ENCODE results near the gene HECTD1.
"Not testable (repeated sequence)": the region's sequence is repeated elsewhere in the genome, so short reads cannot be mapped to it uniquely, and the experiment has no call there.

Gene HECTD1

DNA sequence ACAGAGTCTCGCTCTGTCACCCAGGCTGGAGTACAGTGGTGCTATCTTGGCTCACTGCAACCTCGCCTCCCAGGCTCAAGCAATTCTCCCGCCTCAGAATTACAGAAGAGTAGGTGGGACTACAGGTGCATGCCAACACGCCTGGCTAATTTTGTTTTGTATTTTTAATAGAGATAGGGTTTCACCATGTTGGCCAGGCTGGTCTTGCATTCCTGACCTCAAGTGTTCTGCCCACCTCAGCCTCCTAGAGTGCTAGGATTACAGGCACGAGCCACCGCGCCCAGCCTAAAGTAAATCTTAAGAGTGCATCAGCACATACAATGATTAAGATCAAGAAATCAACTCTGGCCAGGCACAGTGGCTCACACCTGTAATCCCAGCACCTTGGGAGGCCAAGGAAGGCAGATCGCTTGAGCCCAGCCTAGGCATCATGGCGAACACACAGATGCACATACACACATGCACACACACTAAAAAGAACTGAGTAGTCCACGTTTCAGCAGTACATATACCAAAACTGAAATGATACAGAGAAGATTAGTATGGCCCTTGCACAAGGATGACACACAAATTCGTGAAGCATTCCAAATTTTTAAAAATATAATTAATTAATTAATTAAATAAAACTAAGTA, 65.0 kb downstream of the HECTD1 start:
- DNase-seq (no peak), ATAC-seq (no peak)

DNA sequence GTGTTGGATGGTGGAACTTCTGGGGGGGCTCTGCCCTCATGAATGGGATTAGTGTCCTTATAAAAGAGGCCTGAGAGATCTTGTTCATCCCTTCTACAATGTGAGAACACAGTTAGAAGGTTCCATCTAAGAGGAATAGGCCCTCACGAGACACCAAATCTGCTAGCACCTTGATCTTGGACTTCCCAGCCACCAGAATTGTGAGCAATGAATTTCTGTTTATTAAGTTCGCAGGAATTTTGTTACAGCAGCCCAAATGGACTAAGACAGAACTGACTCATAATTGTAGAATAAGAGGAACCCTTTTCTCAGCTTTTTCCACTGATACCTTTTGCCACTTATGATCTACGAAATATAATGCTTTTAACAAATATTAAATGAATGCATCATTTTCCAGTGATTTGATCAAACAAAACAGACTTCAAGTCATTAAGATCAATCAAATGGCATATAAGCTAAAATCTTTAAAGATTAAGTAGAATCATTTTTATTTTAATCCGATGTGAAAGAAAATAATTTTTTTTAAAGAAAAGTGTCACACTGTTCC, 68.2 kb downstream of the HECTD1 start:
- DNase-seq (no peak), ATAC-seq (no peak)

DNA sequence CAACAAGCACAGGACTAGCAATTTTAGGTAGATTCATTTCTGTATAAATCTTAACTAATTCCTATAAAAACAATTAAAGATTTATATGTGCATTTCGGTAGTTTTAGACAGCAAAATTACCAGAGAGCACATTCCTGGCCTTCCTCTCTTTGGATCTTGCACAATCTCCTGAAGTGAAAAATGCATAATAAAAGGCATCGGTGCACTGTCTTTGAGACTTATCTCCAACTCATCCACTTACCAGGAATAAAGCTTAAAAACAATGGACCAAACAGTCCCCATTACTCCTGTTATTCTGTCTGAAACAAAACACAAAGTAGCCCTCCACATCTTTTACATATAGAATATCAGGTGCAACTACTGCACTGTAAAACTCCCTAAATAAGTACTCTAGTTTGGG, 69.3 kb downstream of the HECTD1 start:
- DNase-seq (no peak), ATAC-seq (no peak)

DNA sequence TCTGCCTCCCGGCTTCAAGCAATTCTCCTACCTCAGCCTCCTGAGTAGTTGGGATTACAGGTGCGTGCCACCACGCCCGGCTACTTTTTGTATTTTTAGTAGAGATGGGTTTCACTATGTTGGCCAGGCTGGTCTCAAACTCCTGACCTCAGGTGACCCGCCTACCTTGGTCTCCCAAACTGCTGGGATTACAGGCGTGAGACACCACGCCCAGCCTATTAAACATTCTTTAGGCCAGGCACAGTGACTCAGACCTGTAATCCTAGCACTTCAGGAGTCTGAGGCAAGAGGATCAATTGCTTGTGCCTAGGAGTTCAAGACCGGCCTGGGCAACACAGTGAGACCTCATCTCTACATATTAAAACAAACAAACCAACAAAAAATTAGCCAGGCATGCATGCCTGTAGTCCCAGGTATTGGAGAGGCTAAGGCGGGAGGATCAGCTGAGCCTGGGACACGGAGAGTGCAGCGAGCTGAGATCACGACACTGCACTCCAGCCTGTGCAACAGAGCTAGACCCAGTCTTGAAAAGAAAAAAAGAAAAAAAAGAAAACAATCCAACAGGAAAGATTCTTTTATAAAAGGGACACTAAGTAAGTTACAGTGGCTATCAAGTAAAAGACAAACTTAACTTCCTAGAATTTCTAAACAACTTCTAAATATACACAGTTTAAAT, 70.2 kb downstream of the HECTD1 start:
- no peak for ATAC-seq
- no peak for DNase-seq

DNA sequence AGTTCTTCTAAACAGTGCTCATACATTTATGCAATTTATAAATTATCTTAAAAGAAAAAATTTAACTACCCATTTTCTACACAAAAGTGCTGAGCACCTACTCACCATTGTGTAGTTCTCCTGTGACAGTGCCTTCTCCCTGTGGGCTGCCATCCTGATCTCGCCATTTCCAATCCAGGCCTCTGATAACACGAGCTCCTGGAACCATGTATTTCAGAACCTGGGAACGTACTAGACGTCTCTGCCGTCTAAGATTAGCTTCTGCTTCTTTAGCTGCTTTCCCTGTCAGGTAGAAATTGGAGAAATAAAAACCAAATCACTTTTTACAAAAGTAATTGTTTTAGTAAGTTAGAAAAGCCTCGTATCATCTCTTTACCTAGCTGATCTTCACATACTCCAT, 74.5 kb downstream of the HECTD1 start:
- DNase-seq (no peak), ATAC-seq (no peak)

DNA sequence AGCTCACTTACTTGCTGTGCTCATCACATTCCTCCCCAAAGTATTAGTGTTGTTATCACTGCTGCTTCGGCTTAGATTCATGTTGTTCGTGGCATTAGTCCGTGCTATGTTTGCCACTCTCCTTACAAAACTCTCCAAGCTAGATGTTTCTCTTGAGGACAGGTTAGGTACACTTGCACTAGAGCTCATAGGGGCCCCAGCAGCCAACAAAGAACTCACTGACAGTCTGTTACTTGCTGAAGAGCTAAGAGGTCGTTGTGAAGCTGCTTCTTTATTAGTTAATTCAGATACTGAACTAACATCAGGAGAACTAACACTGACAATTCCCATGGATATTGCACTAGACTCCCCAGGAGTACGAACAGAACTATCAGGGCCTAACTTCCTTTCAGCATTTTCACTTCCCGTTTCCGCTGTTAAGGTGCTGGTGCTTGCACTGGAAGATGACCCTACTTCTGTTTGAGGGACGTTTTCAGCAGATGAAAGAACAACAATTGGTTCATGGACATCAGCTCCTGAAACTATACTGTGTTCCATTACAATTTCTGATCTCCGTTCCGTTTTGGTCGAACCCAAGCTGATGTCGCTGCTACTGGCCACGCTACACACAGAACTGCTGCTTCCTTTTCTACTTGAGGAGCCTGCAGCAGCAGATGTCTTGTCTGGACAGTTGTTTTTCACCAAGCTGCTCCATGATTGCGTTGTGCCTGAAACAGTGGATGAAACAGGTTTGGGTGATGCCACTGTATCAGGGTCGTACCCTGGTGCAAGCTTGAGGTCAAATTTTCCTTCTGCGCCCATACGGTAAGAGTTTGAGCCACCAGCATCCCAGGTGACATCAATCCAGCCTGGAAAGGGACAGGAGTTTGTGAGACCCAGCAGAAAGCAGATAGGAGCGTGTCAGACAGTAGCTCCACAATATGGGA, 78.7 kb downstream of the HECTD1 start:
- DNase-seq (no peak), ATAC-seq (no peak)

DNA sequence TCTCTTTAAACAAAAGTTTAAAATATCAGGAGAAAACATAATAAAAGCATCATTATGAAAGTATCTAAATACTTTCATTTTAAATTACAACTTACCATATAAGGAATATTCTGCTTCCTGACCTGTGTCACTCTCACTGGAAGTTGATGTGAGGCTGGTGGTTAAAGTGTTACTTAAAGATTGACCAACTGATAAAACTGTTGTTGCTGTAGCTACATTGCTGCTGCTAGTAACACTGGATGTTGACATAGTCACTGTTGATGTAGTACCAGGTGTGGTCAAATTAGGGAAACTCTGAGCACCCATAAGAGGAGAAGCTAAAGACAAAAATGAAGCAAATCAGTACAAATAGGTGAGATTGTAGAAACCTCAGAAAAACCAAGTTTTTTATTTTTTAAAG, 79.9 kb downstream of the HECTD1 start:
- DNase-seq (no peak), ATAC-seq (peak; percentile 96)

DNA sequence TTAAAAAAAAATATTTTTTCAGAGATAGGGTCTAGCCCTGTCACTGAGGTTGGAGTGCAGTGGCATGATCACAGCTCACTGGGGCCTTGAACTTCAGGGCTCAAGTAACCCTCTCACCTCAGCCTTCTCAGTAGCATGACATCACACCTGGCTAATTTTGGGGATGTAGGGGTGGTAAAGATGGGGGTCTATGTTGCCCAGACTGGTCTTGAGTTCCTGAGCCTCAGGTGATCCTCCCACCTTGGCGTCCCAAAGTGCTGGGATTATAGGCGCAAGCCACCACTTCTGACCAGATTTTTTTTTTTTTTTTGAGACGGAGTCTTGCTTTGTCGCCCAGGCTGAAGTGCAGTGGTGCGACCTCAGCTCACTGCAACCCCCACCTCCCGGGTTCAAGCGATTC, 80.9 kb downstream of the HECTD1 start:
- DNase-seq (no peak), ATAC-seq (no peak)

DNA sequence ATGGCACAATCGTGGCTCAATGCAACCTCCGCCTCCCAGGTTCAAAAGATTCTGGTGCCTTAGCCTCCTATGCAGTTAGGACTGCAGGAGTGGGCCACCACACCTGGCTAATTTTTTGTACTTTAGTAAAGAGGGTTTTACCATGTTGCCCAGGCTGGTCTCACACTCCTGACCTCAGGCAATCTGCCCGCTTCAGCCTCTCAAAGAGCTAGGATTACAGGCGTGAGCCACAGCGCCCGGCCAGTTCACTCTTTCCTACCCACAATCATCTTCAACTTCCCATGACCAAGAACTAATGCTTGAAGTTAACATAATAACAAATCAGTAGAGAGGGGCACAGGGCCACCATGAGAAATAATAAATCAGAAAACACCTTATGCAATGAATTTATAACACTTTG, 82.4 kb downstream of the HECTD1 start:
- no peak for ATAC-seq
- DNase-seq: no peak

DNA sequence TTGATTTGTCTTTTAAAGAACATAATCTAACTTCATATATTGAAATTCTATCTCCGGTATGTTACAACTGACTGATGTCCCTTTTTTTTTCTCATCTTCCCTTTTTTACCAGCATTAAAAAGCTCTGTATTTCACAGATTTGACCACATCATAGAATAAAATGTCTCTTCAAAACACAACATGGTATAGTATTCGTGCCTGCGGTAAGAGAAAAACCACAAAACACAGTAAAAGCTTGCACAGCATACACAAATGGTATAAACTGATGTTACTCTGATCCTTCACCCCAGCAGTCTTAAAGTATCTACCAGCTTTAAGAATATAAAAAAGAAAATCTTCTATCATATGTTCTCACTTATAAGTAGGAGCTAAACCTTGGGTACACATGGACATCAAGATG, 83.4 kb downstream of the HECTD1 start:
- ATAC-seq: peak; percentile 16
- DNase-seq: no peak

DNA sequence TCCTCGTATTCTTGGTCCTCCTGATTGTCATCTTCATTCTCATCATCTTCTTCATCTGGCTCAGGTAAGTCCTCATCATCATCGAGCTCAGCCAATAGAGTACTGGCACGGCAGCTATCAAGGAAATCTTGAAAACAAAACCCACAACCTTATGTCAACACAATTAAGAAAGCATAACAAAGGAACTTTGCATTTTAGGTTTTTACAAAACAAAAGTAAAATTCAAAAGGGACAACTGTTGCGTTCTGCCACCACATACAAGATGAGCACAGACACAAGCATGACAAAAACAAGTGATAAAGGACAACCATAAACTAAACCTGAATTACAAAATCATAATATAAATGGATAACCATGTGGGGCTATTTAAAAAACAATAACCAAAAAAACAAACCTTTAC, 84.7 kb downstream of the HECTD1 start:
- DNase-seq: no peak
- no peak for ATAC-seq

DNA sequence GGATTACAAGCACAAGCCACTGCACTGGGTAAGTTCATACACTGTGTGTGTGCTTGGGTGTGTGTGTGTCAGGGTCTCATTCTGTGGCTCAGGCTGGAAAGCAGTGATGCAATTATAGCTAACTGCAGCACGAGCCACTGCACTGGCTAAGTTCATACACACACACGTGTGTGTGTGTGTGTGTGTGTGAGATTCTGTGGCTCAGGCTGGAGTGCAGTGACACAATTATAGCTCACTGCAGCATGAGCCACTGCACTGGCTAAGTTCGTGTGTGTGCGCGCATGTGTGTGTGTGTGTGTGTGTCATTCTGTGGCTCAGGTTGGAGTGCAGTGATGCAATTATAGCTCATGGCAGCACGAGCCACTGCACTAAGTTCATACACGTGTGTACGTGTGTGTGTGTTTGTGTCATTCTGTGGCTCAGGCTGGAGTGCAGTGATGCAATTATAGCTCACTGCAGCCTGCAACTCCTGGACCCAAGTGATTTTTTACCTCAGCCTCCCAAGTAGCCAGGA, 85.4 kb downstream of the HECTD1 start:
- ATAC-seq: no peak
- DNase-seq: no peak

DNA sequence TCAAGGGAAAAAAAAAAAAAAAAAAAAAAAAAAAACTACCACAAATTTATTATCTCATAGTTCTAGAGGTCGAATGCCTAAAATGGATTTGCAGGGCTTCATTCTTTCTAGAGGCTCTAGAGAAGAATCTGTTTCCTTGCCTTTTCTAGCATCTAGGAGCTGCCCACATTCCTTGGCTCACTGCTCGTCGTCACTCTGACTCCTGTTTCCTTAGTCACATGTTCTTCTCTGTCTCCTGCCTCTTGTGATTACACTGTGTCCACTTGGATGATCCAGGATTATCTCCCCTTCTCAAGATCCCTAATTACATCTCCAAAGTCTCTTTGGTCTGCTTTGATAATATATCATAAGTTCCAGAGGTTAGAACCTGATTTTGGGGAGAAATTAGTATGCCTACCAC, 88.7 kb downstream of the HECTD1 start:
- ATAC-seq (no peak), DNase-seq (no peak)

DNA sequence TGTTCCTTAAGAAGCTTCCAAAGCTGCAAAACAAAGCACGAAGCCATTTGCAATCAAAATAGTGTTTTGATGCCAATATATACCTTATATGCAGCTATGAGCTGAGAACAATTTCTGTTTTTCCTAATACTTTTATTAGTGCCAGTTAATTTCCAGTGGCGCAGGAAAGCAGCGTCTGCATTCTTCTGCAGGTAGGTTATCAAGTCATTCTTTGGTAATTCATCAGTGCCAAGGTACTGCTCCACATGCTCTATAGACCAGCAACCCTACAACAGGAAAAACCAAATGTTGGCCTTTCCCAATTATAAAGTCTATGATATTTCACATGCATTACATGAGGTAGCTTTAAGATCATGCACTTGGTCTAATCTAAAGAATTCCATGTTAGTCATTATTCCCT, 93.8 kb downstream of the HECTD1 start:
- DNase-seq (no peak), ATAC-seq (no peak)

DNA sequence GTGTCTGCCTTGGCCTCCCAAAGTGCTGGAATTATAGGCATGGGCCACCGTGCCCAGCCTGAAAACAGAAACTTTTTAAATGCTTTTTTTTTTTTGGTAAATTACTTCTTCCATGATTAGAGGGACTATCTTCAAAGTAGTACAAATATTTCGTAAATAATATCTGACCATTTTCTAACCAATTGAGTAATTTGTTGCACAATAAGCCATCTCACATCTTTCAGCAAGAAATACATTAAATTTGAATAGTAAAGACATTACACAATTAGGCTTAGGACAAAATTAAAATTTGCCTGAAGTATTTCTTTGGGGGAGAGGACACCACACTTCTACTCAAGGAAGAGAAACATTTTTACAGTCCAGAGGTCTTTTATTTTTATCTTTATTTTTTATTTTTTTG, 96.7 kb downstream of the HECTD1 start:
- DNase-seq (no peak), ATAC-seq (no peak)

DNA sequence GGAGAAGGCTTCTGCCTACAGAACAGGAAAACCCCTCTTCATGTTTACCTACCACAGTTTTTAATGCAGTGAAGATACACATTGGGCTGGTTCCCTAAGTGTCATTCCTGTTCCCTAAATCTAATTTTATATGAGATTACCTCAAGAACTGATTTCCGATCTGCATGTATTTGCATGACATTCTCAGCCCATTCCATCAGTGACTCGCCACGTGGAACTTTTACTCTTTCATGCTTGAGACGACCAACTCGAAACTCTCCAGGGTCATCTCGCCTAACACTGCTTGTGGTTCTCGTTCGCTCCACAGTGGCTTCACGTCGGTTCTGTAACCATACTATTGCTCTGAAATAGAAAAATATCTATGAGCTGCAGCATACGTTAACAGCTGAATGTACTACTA, 98.3 kb downstream of the HECTD1 start:
- ATAC-seq (no peak), DNase-seq (no peak)

DNA sequence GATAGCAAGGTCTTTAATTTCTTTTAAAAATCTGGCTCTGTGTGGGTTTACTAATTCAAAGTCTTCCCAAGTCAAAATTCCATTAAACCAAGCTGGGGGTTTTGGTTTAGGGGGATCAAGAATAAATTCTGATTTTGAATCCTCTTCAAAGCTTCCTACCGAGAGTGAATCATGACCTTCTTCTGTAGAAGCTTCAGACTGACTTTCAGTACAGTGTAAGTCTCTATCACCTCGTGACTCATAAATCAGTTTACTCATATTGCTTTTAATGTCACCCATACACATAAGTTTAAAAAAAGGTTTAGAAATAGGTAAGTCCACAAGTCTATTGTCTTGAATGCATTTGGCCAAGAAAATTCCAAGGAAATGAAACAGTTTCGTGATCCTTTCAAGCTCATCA, 100.8 kb downstream of the HECTD1 start:
- DNase-seq: no peak
- ATAC-seq: peak; percentile 76

DNA sequence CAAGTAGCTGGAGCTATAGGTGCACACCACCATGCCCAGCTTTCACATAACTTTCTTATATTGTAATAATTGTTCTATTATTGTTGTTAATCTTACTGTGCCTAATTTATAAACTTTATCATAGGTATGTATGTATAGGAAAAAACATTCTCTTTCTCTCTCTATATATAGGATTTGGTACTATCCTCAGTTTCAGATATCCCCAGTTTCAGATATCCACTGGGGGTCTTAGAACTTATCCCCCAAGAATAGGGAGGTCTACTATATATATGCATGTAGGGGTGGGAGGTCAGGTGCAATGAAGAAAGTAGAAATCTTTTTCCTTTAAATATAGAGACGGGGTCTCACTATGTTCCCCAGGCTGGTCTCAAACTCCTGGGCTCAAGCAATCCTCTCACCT, 110.5 kb downstream of the HECTD1 start:
- no peak for DNase-seq
- ATAC-seq: no peak

DNA sequence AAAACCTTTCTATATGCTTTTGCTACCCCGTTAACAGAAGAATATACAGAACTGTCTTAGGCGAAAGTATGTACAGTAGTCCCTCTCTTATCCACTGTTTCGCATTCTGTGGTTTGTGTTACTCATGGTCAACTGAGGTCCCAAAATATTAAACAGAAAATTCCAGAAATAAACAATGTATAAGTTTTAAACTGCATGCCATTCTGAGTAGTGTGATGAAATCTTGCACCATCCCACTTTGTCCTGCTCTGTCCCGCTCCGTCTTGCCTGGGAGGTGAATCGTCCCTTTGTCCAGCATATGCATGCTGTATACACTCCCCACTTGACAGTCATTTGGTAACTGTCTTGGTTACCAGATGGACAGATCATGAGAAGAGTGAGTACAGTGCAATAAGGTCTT, 111.3 kb downstream of the HECTD1 start:
- ATAC-seq: no peak
- no peak for DNase-seq

DNA sequence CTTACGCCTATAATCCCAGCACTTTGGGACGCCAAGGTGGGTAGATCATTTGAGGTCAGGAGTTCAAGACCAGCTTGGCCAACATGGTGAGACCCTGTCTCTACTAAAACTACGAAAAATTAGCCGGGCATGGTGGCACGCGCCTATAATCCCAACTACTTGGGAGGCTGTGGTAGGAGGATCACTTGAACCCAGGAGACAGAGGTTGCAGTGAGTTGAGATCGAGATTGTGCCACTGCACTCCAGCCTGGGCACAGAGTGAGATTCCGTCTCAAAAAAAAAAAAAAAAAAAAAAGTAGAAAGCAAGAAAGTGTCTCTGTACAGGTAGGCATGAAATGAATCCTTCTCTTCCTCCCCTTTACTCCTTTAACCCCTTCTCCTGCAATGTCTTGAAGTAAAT, 111.8 kb downstream of the HECTD1 start:
- DNase-seq, ATAC-seq: not testable (repeated sequence)

DNA sequence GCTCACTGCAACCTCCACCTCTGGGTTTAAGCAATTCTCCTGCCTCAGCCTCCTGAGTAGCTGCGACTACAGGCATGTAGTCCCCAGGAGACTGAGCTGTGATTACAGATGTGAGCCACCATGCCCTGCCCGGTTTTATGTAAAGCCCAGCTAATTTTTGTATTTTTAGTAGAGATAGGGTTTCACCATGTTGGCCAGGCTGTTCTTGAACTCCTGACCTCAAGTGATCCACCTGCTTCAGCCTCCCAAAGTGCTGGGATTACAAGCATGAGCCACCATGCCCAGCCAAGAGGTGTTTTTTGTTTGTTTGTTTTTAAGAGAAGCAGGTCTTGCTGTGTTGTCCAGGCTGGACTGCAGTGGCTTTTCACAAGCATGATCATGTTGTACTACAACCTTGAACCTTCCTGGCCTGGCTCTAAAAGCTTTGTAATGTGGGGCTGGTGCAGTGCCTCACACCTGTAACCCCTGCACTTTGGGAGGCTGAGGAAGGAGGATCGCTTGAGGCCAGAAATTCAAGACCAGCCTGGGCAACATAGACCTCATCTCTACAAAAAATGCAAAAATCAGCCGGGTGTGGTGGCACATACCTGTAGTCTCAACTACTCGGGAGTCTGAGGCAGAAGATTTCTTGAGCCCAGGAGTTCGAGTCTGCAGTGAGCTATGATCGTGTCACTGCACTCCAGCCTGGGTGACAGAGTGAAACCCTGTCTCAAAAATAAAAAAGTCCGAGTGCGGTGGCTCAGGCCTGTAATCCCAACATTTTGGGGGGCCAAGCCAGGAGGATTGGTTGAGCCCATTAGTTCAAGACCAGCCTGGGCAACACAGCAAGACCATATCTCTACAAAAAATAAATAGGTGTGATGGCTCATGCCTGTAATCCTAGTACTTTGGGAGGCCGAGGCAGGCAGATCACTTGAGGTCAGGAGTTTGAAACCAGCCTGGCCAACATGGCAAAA, 113.4 kb downstream of the HECTD1 start:
- not testable (repeated sequence) for ATAC-seq

More for the DNA sequence above, 113.4 kb downstream of the HECTD1 start:
- not testable (repeated sequence) for DNase-seq

Measured in stimulated activated naive CD8-positive, alpha-beta T cell treated with anti-CD3 and anti-CD28 coated beads, Interleukin-15, Interleukin-2, amounts not matched to agents 100 U/mL and 50 U/mL, for 24 hours (primary cell).